ENCODE results near the gene CLDN6. TPM values are rescaled to one million over a fixed set of nuclear protein-coding genes. Genes with fewer than 3 reads are reported as not detected.

CLDN6 gene
- total and polyA plus RNA-seq, 2 donors (not counting 1 experiment from before 2014, with no cell fraction given) = 0.03 TPM; not detected in 1

GRCh38 chr16:2977440-2977839, 40.5 kb downstream of the CLDN6 start:
- Histone ChIP-seq H3K9me3 (ENCODE audit: control insufficient read depth, insufficient read depth, low read depth, low read length) (no peaks in the 10 kb centered on the region), H3K4me3 (replicated peaks in 1 of 4; ENCODE audit: control extremely low read depth in 1 of 4, insufficient read depth in 1 of 4, low read depth in 3 of 4, low read length in 4 of 4) (no peak overlapping the region), H3K4me2 (ENCODE audit: extremely low read depth, insufficient read depth, low read length) (no peak overlapping the region), H3K9ac (ENCODE audit: insufficient read depth, low read length) (no peak overlapping the region), H4K20me1 (ENCODE audit: control insufficient read depth, extremely low read depth, insufficient read depth, low read length) (no peaks in the 10 kb centered on the region), H3K27me3 (ENCODE audit: control insufficient read depth, insufficient read depth, low read length) (no peaks in the 10 kb centered on the region), H3K36me3 (ENCODE audit: control insufficient read depth, insufficient read depth, low read length) (peaks cover 2% of the 10 kb centered on the region), H3K4me1 (ENCODE audit: control insufficient read depth, extremely low read depth, insufficient read depth, low read length) (peaks cover 8% of the 10 kb centered on the region), H3K79me2 (ENCODE audit: control insufficient read depth, insufficient read depth, low read length) (peaks cover 5% of the 10 kb centered on the region), H2AFZ (ENCODE audit: low read length) (no peak overlapping the region), H3K27ac (ENCODE audit: insufficient read depth, low read length) (no peak overlapping the region)
- no peak for TF ChIP-seq EZH2 (IDR thresholded peaks at IDR 0.05; ENCODE audit: low read length, missing control alignments)
- TF ChIP-seq, protein P1, sequence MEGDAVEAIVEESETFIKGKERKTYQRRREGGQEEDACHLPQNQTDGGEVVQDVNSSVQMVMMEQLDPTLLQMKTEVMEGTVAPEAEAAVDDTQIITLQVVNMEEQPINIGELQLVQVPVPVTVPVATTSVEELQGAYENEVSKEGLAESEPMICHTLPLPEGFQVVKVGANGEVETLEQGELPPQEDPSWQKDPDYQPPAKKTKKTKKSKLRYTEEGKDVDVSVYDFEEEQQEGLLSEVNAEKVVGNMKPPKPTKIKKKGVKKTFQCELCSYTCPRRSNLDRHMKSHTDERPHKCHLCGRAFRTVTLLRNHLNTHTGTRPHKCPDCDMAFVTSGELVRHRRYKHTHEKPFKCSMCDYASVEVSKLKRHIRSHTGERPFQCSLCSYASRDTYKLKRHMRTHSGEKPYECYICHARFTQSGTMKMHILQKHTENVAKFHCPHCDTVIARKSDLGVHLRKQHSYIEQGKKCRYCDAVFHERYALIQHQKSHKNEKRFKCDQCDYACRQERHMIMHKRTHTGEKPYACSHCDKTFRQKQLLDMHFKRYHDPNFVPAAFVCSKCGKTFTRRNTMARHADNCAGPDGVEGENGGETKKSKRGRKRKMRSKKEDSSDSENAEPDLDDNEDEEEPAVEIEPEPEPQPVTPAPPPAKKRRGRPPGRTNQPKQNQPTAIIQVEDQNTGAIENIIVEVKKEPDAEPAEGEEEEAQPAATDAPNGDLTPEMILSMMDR (conservative IDR thresholded peaks at IDR 0.05 in 1 of 2, IDR thresholded peaks at IDR 0.05 in 1 of 2; ENCODE audit: low read depth in 1 of 2, low read length in 2 of 2) = no peak
- no peak for DNase-seq (ENCODE audit: low read depth in 2 of 2)

GRCh38 chr16:2976673-2977072, 41.3 kb downstream of the CLDN6 start:
- TF ChIP-seq, protein P1 (conservative IDR thresholded peaks at IDR 0.05 in 1 of 2, IDR thresholded peaks at IDR 0.05 in 1 of 2; ENCODE audit: low read depth in 1 of 2, low read length in 2 of 2) = no peak
- no peak for TF ChIP-seq EZH2 (IDR thresholded peaks at IDR 0.05; ENCODE audit: low read length, missing control alignments)
- peaks cover 8% of the 10 kb centered on the region for H3K4me1 ChIP-seq (ENCODE audit: control insufficient read depth, extremely low read depth, insufficient read depth, low read length)
- H3K4me2 ChIP-seq (ENCODE audit: extremely low read depth, insufficient read depth, low read length) = no peak overlapping the region
- peaks cover 5% of the 10 kb centered on the region for H3K79me2 ChIP-seq (ENCODE audit: control insufficient read depth, insufficient read depth, low read length)
- no peaks in the 10 kb centered on the region for H3K27me3 ChIP-seq (ENCODE audit: control insufficient read depth, insufficient read depth, low read length)
- H3K9ac ChIP-seq (ENCODE audit: insufficient read depth, low read length) = no peak overlapping the region
- no peak overlapping the region for H2AFZ ChIP-seq (ENCODE audit: low read length)
- no peaks in the 10 kb centered on the region for H4K20me1 ChIP-seq (ENCODE audit: control insufficient read depth, extremely low read depth, insufficient read depth, low read length)
- no peak overlapping the region for H3K4me3 ChIP-seq (replicated peaks in 1 of 4; ENCODE audit: control extremely low read depth in 1 of 4, insufficient read depth in 1 of 4, low read depth in 3 of 4, low read length in 4 of 4)
- no peak overlapping the region for H3K27ac ChIP-seq (ENCODE audit: insufficient read depth, low read length)
- no peaks in the 10 kb centered on the region for H3K9me3 ChIP-seq (ENCODE audit: control insufficient read depth, insufficient read depth, low read depth, low read length)
- no peak for DNase-seq (ENCODE audit: low read depth in 2 of 2)
- H3K36me3 ChIP-seq (ENCODE audit: control insufficient read depth, insufficient read depth, low read length) = peaks cover 2% of the 10 kb centered on the region

GRCh38 chr16:2976201-2976600, 41.8 kb downstream of the CLDN6 start:
- Histone ChIP-seq H3K9me3 (ENCODE audit: control insufficient read depth, insufficient read depth, low read depth, low read length) (no peaks in the 10 kb centered on the region), H3K27ac (ENCODE audit: insufficient read depth, low read length) (no peak overlapping the region), H2AFZ (ENCODE audit: low read length) (no peak overlapping the region), H3K79me2 (ENCODE audit: control insufficient read depth, insufficient read depth, low read length) (peaks cover 5% of the 10 kb centered on the region), H3K4me1 (ENCODE audit: control insufficient read depth, extremely low read depth, insufficient read depth, low read length) (peaks cover 8% of the 10 kb centered on the region), H3K36me3 (ENCODE audit: control insufficient read depth, insufficient read depth, low read length) (peaks cover 2% of the 10 kb centered on the region), H4K20me1 (ENCODE audit: control insufficient read depth, extremely low read depth, insufficient read depth, low read length) (no peaks in the 10 kb centered on the region), H3K4me3 (replicated peaks in 1 of 4; ENCODE audit: control extremely low read depth in 1 of 4, insufficient read depth in 1 of 4, low read depth in 3 of 4, low read length in 4 of 4) (no peak overlapping the region), H3K27me3 (ENCODE audit: control insufficient read depth, insufficient read depth, low read length) (no peaks in the 10 kb centered on the region), H3K9ac (ENCODE audit: insufficient read depth, low read length) (no peak overlapping the region), H3K4me2 (ENCODE audit: extremely low read depth, insufficient read depth, low read length) (no peak overlapping the region)
- no peak for TF ChIP-seq EZH2 (IDR thresholded peaks at IDR 0.05; ENCODE audit: low read length, missing control alignments)
- TF ChIP-seq, protein P1 (conservative IDR thresholded peaks at IDR 0.05 in 1 of 2, IDR thresholded peaks at IDR 0.05 in 1 of 2; ENCODE audit: low read depth in 1 of 2, low read length in 2 of 2) = no peak
- no peak for DNase-seq (ENCODE audit: low read depth in 2 of 2)
